WTC11 (cell line): ENCODE data around the gene PSMG4. TPM values are rescaled to one million over a fixed set of nuclear protein-coding genes. Genes with fewer than 3 reads are reported as not detected.

Source experiments
- ATAC-seq: fragments of 200-7000 bp; cut with Tn5 transposase; 2 replicates; pipeline ENCODE4 v1.10.0; 2021; ENCODE audit warnings: mild to moderate bottlenecking, moderate library complexity
- CTCF ChIA-PET: fragments of 300-600 bp; sonication (Branson Sonifier 250); formaldehyde crosslinking; loops from one replicate; lab custom pipeline; 2021; ENCODE audit warnings: antibody characterized with exemption; lab: Charles Lee
- POLR2A ChIA-PET: fragments of 350-600 bp; sonication (Branson Sonifier 250); formaldehyde crosslinking; loops from one replicate; lab custom pipeline; 2021; ENCODE audit warnings: antibody characterized with exemption; lab: Charles Lee
- DNase-seq: peaks from one replicate; pipeline ENCODE4 v3.0.0; 2021; ENCODE audit warnings: low spot score
- H3K27ac Mint-ChIP-seq: 2 replicates; pipeline ENCODE4 v1.8.0; 2021; ENCODE audit warnings: mixed read lengths
- H3K27me3 Mint-ChIP-seq: 2 replicates; pipeline ENCODE4 v1.8.0; 2021; ENCODE audit warnings: low read depth, mild to moderate bottlenecking, moderate library complexity, mixed read lengths
- H3K36me3 Mint-ChIP-seq: 2 replicates; pipeline ENCODE4 v1.8.0; 2021; ENCODE audit warnings: mixed read lengths
- H3K4me1 Mint-ChIP-seq: 2 replicates; pipeline ENCODE4 v1.8.0; 2022; ENCODE audit warnings: mixed read lengths
- H3K4me3 Mint-ChIP-seq: 2 replicates; pipeline ENCODE4 v1.8.0; 2021; ENCODE audit warnings: mild to moderate bottlenecking, moderate library complexity, mixed read lengths
- H3K9me3 Mint-ChIP-seq: 2 replicates; pipeline ENCODE4 v1.8.0; 2021; ENCODE audit warnings: mixed read lengths
- ATF1 ChIP-seq: sonication (generic); formaldehyde crosslinking; IDR thresholded peaks from 2 replicates; pipeline ENCODE4 v1.8.1; 2023; ENCODE audit warnings: mild to moderate bottlenecking, moderate library complexity, missing genetic modification reagents
- CBFB ChIP-seq: sonication (generic); formaldehyde crosslinking; IDR thresholded peaks from 2 replicates; pipeline ENCODE4 v1.8.1; 2022; ENCODE audit warnings: mild to moderate bottlenecking, low read depth, missing genetic modification reagents
- CREB1 ChIP-seq: sonication (generic); formaldehyde crosslinking; IDR thresholded peaks from 2 replicates; pipeline ENCODE4 v1.8.0; 2023; ENCODE audit warnings: mild to moderate bottlenecking, missing genetic modification reagents
- CREM ChIP-seq: sonication (generic); formaldehyde crosslinking; IDR thresholded peaks from 2 replicates; pipeline ENCODE4 v1.8.1; 2022; ENCODE audit warnings: mild to moderate bottlenecking, missing genetic modification reagents, moderate library complexity
- EMX1 ChIP-seq: fragments of 250-450 bp; sonication (Bioruptor Pico); IDR thresholded peaks from 2 replicates; pipeline ENCODE4 v1.8.0; 2021; ENCODE audit warnings: mild to moderate bottlenecking
- FOXP1 ChIP-seq: sonication (generic); formaldehyde crosslinking; IDR thresholded peaks from 2 replicates; pipeline ENCODE4 v1.8.0; 2022; ENCODE audit warnings: missing genetic modification reagents, mild to moderate bottlenecking, moderate library complexity, borderline replicate concordance
- GRHL2 ChIP-seq: fragments of 250-450 bp; sonication (Bioruptor Pico); IDR thresholded peaks from 2 replicates; pipeline ENCODE4 v1.8.0; 2022; ENCODE audit warnings: mild to moderate bottlenecking, moderate library complexity; ENCODE audit not compliant: insufficient replicate concordance, severe bottlenecking
- HMGA2 ChIP-seq: fragments of 250-450 bp; sonication (Bioruptor Pico); IDR thresholded peaks from 2 replicates; pipeline ENCODE4 v1.4.0; 2021; ENCODE audit warnings: mild to moderate bottlenecking, moderate library complexity
- JUN ChIP-seq: sonication (generic); formaldehyde crosslinking; IDR thresholded peaks from 2 replicates; pipeline ENCODE4 v1.8.0; 2023; ENCODE audit warnings: mild to moderate bottlenecking, missing genetic modification reagents
- MAX ChIP-seq: sonication (generic); formaldehyde crosslinking; IDR thresholded peaks from 2 replicates; pipeline ENCODE4 v1.8.0; 2022; ENCODE audit warnings: mild to moderate bottlenecking, missing genetic modification reagents
- NFYB ChIP-seq: sonication (generic); formaldehyde crosslinking; conservative IDR thresholded peaks from 2 replicates; pipeline ENCODE4 v1.8.0; 2022; ENCODE audit warnings: low read depth, missing genetic modification reagents
- PRDM15 ChIP-seq: sonication (generic); formaldehyde crosslinking; IDR thresholded peaks from 2 replicates; pipeline ENCODE4 v1.8.0; 2022; ENCODE audit warnings: missing genetic modification reagents
- PRRX2 ChIP-seq: fragments of 250-450 bp; sonication (Bioruptor Pico); IDR thresholded peaks from 2 replicates; pipeline ENCODE4 v1.8.0; 2021; ENCODE audit warnings: mild to moderate bottlenecking
- ZNF138 ChIP-seq: sonication (generic); formaldehyde crosslinking; conservative IDR thresholded peaks from 2 replicates; pipeline ENCODE4 v1.8.1; 2022; ENCODE audit warnings: mild to moderate bottlenecking, moderate library complexity, missing genetic modification reagents
- ZNF232 ChIP-seq: sonication (generic); formaldehyde crosslinking; IDR thresholded peaks from 2 replicates; pipeline ENCODE4 v1.8.0; 2022; ENCODE audit warnings: mild to moderate bottlenecking, missing genetic modification reagents
- ZNF416 ChIP-seq: fragments of 250-450 bp; sonication (Bioruptor Pico); IDR thresholded peaks from 2 replicates; pipeline ENCODE4 v1.9.0; 2021; ENCODE audit warnings: mild to moderate bottlenecking, inconsistent platforms
- total RNA-seq: library from RNA; stranded (reverse); gene quantifications from 3 replicates; pipeline ENCODE4 v1.2.3, GENCODE V29; 2021
- TF ChIP-seq, protein P1 (sequence below): fragments of 250-450 bp; sonication (Bioruptor Pico); IDR thresholded peaks from 2 replicates; pipeline ENCODE4 v2.1.2; 2022; ENCODE audit warnings: mild to moderate bottlenecking, moderate library complexity
- TF ChIP-seq, protein P2 (sequence below): sonication (generic); formaldehyde crosslinking; IDR thresholded peaks from 2 replicates; pipeline ENCODE4 v1.8.1; 2023; ENCODE audit warnings: mild to moderate bottlenecking, missing genetic modification reagents
- TF ChIP-seq, protein P3 (sequence below): fragments of 250-450 bp; sonication (Bioruptor Pico); IDR thresholded peaks from 2 replicates; pipeline ENCODE4 v1.9.0; 2021; ENCODE audit warnings: mild to moderate bottlenecking
- TF ChIP-seq, protein P4 (sequence below): sonication (generic); formaldehyde crosslinking; IDR thresholded peaks from 2 replicates; pipeline ENCODE4 v1.8.1; 2022; ENCODE audit warnings: mild to moderate bottlenecking, moderate library complexity, missing genetic modification reagents
- TF ChIP-seq, protein P5 (sequence below): sonication (generic); formaldehyde crosslinking; IDR thresholded peaks from 2 replicates; pipeline ENCODE4 v1.8.1; 2023; ENCODE audit warnings: mild to moderate bottlenecking, missing genetic modification reagents, moderate library complexity

The PSMG4 gene
- total RNA-seq, 1 experiment from 2014 or later: 38.2 TPM

DNA sequence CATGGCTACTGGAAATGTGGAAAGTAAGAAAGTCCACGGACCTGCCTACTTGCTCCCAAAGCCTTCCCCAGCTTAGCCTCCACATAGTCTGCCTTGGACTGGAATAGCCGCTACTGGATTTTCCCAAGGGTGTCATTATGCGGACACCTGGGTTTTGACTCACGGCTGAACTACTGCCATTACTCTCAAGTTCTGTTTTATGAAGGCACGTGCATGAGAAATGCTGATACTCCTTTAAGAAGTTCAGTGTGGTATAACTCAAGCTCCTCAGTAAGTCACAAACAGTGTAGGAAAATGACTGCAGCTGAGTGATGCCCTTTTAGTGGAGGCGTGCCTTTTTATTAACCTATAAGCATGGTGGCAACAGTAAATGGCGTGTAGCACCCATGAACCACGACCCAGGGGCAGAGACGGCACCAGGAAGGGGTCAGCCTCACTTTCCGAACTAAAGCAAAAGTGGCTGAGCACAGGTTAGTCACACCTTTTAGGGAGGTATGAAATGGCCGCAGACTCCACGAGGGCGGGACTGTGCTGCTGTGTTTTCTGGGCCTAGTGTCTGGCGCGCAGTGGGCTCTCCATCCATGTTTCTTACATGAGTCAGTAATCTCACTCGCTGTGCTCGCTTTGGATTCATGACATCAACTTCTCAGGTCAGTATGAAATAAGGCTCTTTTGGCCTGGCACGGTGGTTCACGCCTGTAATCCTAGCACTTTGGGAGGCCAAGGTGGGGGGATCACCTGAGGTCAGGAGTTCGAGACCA is 23.9 kb downstream of the PSMG4 start (continued):
- TF ChIP-seq, protein P1, sequence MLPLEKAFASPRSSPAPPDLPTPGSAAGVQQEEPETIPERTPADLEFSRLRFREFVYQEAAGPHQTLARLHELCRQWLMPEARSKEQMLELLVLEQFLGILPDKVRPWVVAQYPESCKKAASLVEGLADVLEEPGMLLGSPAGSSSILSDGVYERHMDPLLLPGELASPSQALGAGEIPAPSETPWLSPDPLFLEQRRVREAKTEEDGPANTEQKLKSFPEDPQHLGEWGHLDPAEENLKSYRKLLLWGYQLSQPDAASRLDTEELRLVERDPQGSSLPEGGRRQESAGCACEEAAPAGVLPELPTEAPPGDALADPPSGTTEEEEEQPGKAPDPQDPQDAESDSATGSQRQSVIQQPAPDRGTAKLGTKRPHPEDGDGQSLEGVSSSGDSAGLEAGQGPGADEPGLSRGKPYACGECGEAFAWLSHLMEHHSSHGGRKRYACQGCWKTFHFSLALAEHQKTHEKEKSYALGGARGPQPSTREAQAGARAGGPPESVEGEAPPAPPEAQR: no peak
- no peak for TF ChIP-seq ZNF232 (CRISPR knock-in tag)

DNA sequence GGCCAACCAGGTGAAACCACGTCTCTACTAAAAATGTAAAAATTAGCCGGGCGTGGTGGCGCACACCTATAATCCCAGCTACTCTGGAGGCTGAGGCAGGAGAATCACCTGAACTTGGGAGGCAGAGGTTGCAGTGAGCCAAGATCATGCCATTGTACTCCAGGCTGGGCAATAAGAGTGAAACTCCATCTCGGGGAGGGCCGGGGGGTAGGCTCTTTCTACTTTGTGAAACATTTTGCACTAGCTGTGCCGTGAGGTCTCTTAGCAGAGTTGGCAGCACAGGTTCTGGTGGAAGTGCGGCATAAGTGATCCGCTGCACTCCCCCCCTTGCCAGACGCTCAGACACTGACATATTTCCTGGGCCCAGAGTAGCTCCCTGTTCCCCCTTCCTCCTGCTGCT is 24.5 kb downstream of the PSMG4 start:
- no peak for TF ChIP-seq FOXP1 (CRISPR knock-in tag)
- no peak for TF ChIP-seq CREB1 (CRISPR knock-in tag)
- no peak for TF ChIP-seq PRDM15 (CRISPR knock-in tag)
- TF ChIP-seq, protein P2, sequence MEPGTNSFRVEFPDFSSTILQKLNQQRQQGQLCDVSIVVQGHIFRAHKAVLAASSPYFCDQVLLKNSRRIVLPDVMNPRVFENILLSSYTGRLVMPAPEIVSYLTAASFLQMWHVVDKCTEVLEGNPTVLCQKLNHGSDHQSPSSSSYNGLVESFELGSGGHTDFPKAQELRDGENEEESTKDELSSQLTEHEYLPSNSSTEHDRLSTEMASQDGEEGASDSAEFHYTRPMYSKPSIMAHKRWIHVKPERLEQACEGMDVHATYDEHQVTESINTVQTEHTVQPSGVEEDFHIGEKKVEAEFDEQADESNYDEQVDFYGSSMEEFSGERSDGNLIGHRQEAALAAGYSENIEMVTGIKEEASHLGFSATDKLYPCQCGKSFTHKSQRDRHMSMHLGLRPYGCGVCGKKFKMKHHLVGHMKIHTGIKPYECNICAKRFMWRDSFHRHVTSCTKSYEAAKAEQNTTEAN (CRISPR knock-in tag): no peak
- TF ChIP-seq, protein P3, sequence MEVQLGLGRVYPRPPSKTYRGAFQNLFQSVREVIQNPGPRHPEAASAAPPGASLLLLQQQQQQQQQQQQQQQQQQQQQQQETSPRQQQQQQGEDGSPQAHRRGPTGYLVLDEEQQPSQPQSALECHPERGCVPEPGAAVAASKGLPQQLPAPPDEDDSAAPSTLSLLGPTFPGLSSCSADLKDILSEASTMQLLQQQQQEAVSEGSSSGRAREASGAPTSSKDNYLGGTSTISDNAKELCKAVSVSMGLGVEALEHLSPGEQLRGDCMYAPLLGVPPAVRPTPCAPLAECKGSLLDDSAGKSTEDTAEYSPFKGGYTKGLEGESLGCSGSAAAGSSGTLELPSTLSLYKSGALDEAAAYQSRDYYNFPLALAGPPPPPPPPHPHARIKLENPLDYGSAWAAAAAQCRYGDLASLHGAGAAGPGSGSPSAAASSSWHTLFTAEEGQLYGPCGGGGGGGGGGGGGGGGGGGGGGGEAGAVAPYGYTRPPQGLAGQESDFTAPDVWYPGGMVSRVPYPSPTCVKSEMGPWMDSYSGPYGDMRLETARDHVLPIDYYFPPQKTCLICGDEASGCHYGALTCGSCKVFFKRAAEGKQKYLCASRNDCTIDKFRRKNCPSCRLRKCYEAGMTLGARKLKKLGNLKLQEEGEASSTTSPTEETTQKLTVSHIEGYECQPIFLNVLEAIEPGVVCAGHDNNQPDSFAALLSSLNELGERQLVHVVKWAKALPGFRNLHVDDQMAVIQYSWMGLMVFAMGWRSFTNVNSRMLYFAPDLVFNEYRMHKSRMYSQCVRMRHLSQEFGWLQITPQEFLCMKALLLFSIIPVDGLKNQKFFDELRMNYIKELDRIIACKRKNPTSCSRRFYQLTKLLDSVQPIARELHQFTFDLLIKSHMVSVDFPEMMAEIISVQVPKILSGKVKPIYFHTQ (CRISPR knock-in tag): no peak
- TF ChIP-seq ZNF416 (CRISPR knock-in tag): no peak
- TF ChIP-seq PRRX2: no peak
- TF ChIP-seq CBFB (CRISPR knock-in tag): no peak
- TF ChIP-seq, protein P4, sequence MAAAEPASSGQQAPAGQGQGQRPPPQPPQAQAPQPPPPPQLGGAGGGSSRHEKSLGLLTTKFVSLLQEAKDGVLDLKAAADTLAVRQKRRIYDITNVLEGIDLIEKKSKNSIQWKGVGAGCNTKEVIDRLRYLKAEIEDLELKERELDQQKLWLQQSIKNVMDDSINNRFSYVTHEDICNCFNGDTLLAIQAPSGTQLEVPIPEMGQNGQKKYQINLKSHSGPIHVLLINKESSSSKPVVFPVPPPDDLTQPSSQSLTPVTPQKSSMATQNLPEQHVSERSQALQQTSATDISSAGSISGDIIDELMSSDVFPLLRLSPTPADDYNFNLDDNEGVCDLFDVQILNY (CRISPR knock-in tag): no peak
- no peak for TF ChIP-seq ATF1 (CRISPR knock-in tag)
- no peak for TF ChIP-seq EMX1 (CRISPR knock-in tag)
- TF ChIP-seq, protein P5, sequence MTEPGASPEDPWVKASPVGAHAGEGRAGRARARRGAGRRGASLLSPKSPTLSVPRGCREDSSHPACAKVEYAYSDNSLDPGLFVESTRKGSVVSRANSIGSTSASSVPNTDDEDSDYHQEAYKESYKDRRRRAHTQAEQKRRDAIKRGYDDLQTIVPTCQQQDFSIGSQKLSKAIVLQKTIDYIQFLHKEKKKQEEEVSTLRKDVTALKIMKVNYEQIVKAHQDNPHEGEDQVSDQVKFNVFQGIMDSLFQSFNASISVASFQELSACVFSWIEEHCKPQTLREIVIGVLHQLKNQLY (CRISPR knock-in tag): no peak
- TF ChIP-seq ZNF138: no peak
- TF ChIP-seq CREM (CRISPR knock-in tag): no peak
- TF ChIP-seq MAX (CRISPR knock-in tag): no peak
- no peak for TF ChIP-seq HMGA2 (CRISPR knock-in tag)
- TF ChIP-seq JUN (CRISPR knock-in tag): no peak
- TF ChIP-seq GRHL2 (CRISPR knock-in tag): no peak
- TF ChIP-seq NFYB (CRISPR knock-in tag): no peak
- Mint-ChIP-seq H3K9me3 (no peaks in the 10 kb centered on the region), H3K4me1 (peaks cover 25% of the 10 kb centered on the region), H3K27me3 (no peaks in the 10 kb centered on the region), H3K4me3 (no peak overlapping the region), H3K27ac (peak overlapping the region; percentile 92), H3K36me3 (peaks cover 42% of the 10 kb centered on the region)
- DNase-seq (no peak), ATAC-seq (no peak)
- CTCF ChIA-PET: interaction anchor here (1.2 kb wide), 1 partner anchor 16 kb away, joined by 3 read pairs; no protein-coding TSS in a partner anchor
- POLR2A ChIA-PET: interaction anchor here (0.6 kb wide), 1 partner anchor 147 kb away, joined by 4 read pairs; no protein-coding TSS in a partner anchor
